ENCODE measurements around the gene SPSB2. TPM values are rescaled to one million over a fixed set of nuclear protein-coding genes. Genes with fewer than 3 reads are reported as not detected.
A peak's percentile ranks its signal among the peaks of the same experiment; 100 is the strongest.

Gene SPSB2
- total RNA-seq, 2 donors from 2014 or later: 34.6 to 36.5 TPM

DNA sequence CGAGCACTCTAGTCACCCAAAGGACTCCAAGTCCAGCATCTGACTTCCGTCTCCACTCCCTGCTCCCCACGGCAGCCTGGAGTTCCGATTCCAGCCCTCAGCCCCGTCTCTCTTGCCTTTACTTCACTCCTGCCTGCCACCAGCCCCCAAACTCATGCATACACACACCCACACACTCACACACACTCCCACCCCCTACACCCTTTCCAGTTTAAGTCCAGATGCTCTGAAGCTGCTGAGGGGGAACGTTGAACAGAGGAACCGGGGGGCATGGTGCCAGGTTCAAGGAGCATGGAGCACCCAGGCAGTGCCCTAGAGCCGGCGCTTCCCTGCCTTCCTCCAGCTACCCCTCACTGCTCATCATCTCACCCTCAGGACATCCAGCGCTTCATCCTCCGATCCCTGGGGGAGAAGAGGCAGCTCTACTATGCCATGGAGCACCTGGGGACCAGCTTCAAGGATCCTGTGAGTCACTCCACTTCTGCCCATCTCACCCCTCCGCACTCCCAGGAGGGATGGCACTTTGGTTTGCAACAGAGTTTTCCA is 41.6 kb downstream of the SPSB2 start:
- no peak overlapping the region for H3K9ac ChIP-seq (ENCODE audit: extremely low read depth, low read length, poor library complexity, severe bottlenecking)
- peaks cover 2% of the 10 kb centered on the region for H3K4me1 ChIP-seq (ENCODE audit: control insufficient read depth, insufficient read depth, low read length)
- no peak overlapping the region for H3K27ac Mint-ChIP-seq

DNA sequence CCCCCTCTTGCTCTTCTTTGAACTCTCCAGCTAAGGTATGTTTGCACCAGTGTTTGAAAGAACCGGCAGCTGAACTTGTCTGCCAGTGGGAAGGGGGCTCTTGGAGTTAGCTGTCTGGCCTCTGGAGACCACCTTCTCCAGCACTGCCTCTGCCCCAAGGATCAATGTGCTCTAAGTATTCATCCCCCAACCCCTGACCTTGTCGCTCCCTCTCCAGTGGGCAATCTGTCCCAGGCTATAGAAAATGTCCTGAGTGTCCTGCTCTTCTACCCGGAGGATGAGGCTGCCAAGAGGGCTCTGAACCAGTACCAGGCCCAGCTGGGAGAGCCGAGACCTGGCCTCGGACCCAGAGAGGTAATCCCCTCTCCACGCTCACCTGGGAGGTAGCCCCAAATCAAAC is 42.1 kb downstream of the SPSB2 start:
- Histone ChIP-seq H3K36me3 (ENCODE audit: control insufficient read depth, insufficient read depth, low read length) (peaks cover 35% of the 10 kb centered on the region), H3K4me1 (ENCODE audit: control insufficient read depth, insufficient read depth, low read length) (peaks cover 2% of the 10 kb centered on the region), H3K9ac (ENCODE audit: extremely low read depth, low read length, poor library complexity, severe bottlenecking) (no peak overlapping the region), H3K27ac (ENCODE audit: low read depth, low read length) (no peak overlapping the region), H3K9me3 (ENCODE audit: control insufficient read depth, low read length) (no peaks in the 10 kb centered on the region), H3K27me3 (ENCODE audit: control insufficient read depth, insufficient read depth, low read length, poor library complexity, severe bottlenecking) (no peaks in the 10 kb centered on the region), H3K4me3 (ENCODE audit: low read length) (no peak overlapping the region)
- H3K36me3 Mint-ChIP-seq (ENCODE audit: low read depth): peaks cover 41% of the 10 kb centered on the region
- H3K4me1 Mint-ChIP-seq: peaks cover 13% of the 10 kb centered on the region
- no peaks in the 10 kb centered on the region for H3K9me3 Mint-ChIP-seq
- peaks cover 18% of the 10 kb centered on the region for H3K27me3 Mint-ChIP-seq (ENCODE audit: insufficient read depth)
- H3K4me3 Mint-ChIP-seq: peak overlapping the region; percentile 99
- DNase-seq: no peak
- 91 to 97% methylated on average over 5 to 6 of the region's 6 CpGs for WGBS, 2 experiments (ENCODE audit: insufficient coverage in 1 of 2, insufficient read length in 1 of 2)
- H3K27ac Mint-ChIP-seq: no peak overlapping the region
- TF ChIP-seq, protein P1, sequence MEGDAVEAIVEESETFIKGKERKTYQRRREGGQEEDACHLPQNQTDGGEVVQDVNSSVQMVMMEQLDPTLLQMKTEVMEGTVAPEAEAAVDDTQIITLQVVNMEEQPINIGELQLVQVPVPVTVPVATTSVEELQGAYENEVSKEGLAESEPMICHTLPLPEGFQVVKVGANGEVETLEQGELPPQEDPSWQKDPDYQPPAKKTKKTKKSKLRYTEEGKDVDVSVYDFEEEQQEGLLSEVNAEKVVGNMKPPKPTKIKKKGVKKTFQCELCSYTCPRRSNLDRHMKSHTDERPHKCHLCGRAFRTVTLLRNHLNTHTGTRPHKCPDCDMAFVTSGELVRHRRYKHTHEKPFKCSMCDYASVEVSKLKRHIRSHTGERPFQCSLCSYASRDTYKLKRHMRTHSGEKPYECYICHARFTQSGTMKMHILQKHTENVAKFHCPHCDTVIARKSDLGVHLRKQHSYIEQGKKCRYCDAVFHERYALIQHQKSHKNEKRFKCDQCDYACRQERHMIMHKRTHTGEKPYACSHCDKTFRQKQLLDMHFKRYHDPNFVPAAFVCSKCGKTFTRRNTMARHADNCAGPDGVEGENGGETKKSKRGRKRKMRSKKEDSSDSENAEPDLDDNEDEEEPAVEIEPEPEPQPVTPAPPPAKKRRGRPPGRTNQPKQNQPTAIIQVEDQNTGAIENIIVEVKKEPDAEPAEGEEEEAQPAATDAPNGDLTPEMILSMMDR (conservative IDR thresholded peaks at IDR 0.05): no peak

More for the DNA sequence above, 41.6 kb downstream of the SPSB2 start:
- Mint-ChIP-seq H3K9me3 (no peaks in the 10 kb centered on the region), H3K4me1 (peaks cover 13% of the 10 kb centered on the region), H3K36me3 (ENCODE audit: low read depth) (peaks cover 46% of the 10 kb centered on the region), H3K27me3 (ENCODE audit: insufficient read depth) (peaks cover 13% of the 10 kb centered on the region), H3K4me3 (no peak overlapping the region)
- WGBS, 2 experiments (ENCODE audit: insufficient coverage in 1 of 2, insufficient read length in 1 of 2): 88 to 95% methylated on average over 7 to 12 of the region's 12 CpGs
- Histone ChIP-seq H3K36me3 (ENCODE audit: control insufficient read depth, insufficient read depth, low read length) (peaks cover 40% of the 10 kb centered on the region), H3K4me3 (ENCODE audit: low read length) (no peak overlapping the region), H3K9me3 (ENCODE audit: control insufficient read depth, low read length) (no peaks in the 10 kb centered on the region), H3K27ac (ENCODE audit: low read depth, low read length) (no peak overlapping the region), H3K27me3 (ENCODE audit: control insufficient read depth, insufficient read depth, low read length, poor library complexity, severe bottlenecking) (no peaks in the 10 kb centered on the region)
- TF ChIP-seq, protein P1 (conservative IDR thresholded peaks at IDR 0.05): no peak
- DNase-seq: no peak

DNA sequence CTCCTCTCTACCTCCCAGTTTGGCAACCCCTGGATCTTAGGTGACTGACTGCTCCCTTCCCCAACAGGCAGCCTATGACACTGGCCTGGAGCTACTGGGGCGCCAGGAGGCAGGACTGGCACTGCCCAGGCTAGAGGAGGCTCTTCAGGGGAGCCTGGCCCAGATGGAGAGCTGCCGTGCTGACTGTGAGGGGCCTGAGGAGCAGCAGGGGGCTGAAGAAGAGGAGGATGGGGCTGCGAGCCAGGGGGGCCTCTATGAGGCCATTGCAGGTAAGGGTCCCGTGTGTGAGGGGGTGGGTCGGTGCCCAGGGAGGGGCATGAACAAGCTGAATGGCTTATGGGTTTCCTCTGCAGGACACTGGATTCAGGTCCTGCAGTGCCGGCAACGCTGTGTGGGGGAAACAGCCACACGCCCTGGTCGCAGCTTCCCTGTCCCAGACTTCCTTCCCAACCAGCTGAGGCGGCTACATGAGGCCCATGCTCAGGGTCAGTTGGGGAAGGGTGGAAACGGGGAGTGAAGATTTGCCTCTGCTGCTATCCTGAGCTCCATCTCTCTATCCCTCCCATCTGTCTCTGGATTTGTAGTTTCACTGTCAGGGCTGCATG is 42.7 kb downstream of the SPSB2 start:
- Histone ChIP-seq H3K27ac (ENCODE audit: low read depth, low read length) (no peak overlapping the region), H3K9me3 (ENCODE audit: control insufficient read depth, low read length) (no peaks in the 10 kb centered on the region), H3K4me3 (ENCODE audit: low read length) (no peak overlapping the region), H3K36me3 (ENCODE audit: control insufficient read depth, insufficient read depth, low read length) (peaks cover 31% of the 10 kb centered on the region), H3K27me3 (ENCODE audit: control insufficient read depth, insufficient read depth, low read length, poor library complexity, severe bottlenecking) (no peaks in the 10 kb centered on the region), H3K4me1 (ENCODE audit: control insufficient read depth, insufficient read depth, low read length) (peaks cover 2% of the 10 kb centered on the region), H3K9ac (ENCODE audit: extremely low read depth, low read length, poor library complexity, severe bottlenecking) (no peak overlapping the region)
- peaks cover 24% of the 10 kb centered on the region for H3K27me3 Mint-ChIP-seq (ENCODE audit: insufficient read depth)
- DNase-seq: no peak
- H3K4me3 Mint-ChIP-seq: peak overlapping the region; percentile 99
- 89 to 91% methylated on average over 9 to 11 of the region's 11 CpGs for WGBS, 2 experiments (ENCODE audit: insufficient coverage in 1 of 2, insufficient read length in 1 of 2)
- no peaks in the 10 kb centered on the region for H3K9me3 Mint-ChIP-seq
- H3K27ac Mint-ChIP-seq: no peak overlapping the region
- peaks cover 13% of the 10 kb centered on the region for H3K4me1 Mint-ChIP-seq
- H3K36me3 Mint-ChIP-seq (ENCODE audit: low read depth): peaks cover 36% of the 10 kb centered on the region
- TF ChIP-seq, protein P1 (conservative IDR thresholded peaks at IDR 0.05): no peak

Data from endodermal cell (in vitro differentiated cells).